Suppressor macrophage (primary cell): Measurements from ENCODE around the gene SDF4.

Experiments used
- DNase-seq, 4 experiments: peaks; one replicate each; pipeline ENCODE4 v3.0.0-alpha.2; 2020 to 2022
- total RNA-seq, 17 experiments: gene quantifications; one replicate each; lab custom pipeline; 2026; ENCODE audit warnings: mixed read lengths in 6 of 17, inconsistent platforms in 3 of 17; lab: John Stamatoyannopoulos, UW

Gene SDF4, protein sequence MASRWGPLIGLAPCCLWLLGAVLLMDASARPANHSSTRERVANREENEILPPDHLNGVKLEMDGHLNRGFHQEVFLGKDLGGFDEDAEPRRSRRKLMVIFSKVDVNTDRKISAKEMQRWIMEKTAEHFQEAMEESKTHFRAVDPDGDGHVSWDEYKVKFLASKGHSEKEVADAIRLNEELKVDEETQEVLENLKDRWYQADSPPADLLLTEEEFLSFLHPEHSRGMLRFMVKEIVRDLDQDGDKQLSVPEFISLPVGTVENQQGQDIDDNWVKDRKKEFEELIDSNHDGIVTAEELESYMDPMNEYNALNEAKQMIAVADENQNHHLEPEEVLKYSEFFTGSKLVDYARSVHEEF
- 117 to 276 (median 160) reads per million in 17 experiments for total RNA-seq

DNA sequence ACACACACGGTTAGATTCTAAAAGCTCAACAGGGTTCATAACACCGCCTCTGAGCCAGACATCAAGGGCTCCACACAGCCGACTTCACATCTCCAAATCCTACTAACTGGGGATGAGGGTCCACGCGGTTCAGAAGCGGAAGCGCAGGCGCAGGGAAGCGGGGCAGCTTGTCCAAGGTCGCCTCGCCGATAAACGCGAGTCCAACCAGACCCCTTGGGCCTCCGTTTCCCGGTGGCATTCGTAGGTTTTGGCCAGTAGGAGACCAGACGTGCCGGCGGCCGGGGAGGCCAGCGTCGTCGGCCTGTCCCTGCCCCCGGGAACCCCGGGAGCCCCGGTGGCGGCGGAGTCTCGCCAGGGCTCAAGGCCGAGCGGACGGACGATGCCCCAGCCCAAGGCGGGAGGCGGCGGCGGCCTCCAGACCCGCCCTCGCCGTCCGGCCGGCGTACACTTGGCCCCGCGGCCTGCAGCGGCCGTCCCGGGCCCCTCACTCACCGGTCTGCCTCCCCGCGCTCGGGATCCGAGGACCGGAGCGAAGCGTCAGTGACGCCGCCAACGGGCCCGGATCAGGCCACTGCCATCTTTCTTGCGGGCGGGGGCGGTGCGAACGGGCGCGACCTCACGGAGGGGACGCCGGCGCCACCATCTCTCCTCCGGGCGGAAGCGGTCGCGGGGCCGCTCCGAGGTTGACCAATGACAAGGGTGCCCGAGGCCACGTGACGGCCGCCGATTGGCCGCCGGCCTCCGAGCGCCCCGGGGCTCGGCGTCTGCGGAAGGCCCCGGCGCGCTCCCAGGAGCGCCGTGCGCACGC, at the start of gene SDF4:
TSS of gene SDF4 (minus strand) at position 602 of the 808 bp plus-strand sequence. CDS start 3,229 bp downstream, outside the sequence.
- DNase-seq: peak; percentile 98 to 99 (median 98)

DNA sequence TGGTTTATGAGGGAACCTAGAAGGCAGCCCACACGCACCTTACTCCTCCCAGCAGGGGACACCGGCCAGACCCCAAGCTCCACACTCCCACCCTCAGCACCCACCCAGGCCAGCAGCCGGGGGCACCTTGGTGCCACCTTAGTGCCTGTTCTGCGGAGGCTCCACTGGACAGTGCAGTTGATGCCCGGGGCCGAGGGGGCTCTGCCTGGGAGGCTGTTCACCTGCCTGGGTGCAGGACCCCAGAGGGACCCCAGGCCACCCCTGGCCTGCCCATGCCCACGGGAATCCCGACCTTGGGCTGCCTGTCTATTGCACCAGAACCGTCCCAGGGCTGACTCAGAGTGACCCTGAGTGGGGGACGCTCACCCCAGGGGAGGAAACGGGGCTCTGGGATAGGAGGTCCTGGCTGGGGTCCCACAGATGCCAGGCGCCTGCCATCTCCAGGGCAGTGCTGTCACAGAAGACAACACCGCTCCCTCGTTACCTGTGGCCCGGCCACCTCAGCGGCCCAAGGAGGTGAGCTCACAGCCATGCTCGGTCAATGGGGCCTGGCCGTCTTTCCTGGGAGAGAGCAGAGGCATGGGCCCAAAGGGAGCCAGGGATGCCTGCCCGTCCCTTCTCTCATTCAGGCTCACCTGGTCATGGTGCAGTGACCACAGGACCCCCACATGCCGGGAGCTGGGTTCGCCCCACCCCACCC, 49.1 kb upstream of the SDF4 start:
- DNase-seq: no peak

DNA sequence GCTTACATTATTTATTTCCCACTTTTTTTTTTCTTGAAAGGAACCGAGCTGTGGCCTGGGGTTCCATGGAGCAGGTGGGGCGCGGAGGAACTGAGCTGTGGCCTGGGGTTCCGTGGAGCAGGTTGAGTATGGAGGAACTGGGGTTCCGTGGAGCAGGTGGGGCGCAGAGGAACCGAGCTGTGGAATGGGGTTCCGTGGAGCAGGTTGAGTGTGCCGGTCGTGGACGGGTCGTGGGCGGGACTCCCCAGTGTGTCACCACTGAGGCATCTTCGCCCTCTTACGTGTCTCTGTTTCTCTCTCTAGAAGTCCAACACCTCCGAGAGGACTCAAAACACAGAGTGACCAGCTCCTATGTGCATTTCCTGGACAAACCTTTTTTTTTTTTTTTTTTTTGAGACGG, 47.2 kb upstream of the SDF4 start:
- no peak for DNase-seq

DNA sequence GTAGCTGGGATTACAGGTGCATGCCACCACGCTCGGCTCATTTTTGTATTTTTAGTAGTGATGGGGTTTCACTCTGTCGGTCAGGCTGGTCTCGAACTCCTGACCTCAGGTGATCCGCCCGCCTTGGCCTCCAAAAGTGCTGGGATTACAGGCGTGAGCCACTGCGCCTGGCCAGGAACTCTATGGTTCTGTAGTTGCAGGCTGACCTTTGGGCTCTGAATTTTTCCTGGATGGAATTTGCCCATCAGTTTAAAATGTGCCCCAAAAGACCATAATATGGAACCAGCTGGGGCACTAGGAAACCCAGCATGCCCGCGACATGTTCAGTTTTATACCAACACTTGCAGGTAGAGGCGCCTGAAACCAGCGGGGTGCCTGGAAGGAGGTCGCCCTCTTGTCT, 46.8 kb upstream of the SDF4 start:
- no peak for DNase-seq

DNA sequence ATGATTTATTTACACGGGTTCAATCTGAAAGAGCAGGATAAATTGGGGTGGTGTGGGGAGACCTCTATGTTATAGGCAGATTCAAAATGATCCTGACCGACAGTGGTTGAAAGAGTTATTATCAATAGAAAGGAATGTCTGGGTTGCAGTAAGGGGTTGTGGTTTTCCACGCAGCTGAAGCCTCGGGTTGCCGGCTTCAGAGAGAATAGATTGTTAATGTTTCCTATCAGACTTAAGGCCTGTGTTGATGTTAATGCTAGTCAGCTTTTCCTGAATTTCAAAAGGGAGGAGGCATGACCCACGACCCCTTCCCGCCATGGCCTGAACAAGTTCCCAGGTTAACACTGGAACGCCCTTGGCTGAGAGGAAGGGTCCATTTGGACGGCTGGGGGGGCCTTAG, 44.0 kb upstream of the SDF4 start:
- no peak for DNase-seq

DNA sequence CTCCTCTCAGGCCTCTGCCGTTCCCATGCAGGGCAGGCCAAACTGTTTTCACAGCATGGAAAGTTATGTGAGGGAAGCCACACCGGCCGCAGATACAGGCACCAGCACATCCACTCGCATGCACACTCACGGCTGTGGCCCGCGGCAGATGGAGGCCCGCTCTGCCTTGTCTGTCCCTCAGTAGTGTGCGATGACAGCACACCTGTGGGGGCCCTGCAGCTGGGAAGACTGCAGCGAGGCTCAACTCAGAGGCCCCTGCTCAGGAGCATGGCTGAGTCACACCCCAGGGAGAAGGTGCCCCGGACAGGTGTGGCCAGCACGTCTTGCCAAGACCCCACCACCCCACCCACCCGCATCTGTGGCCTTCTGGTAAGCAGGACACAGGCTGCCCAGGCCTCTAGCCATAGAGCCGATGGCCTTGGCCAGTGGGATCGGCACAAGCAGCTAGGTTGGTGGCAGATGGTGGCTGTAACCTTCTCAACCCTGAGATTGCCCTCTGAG, 43.2 kb upstream of the SDF4 start:
- no peak for DNase-seq

DNA sequence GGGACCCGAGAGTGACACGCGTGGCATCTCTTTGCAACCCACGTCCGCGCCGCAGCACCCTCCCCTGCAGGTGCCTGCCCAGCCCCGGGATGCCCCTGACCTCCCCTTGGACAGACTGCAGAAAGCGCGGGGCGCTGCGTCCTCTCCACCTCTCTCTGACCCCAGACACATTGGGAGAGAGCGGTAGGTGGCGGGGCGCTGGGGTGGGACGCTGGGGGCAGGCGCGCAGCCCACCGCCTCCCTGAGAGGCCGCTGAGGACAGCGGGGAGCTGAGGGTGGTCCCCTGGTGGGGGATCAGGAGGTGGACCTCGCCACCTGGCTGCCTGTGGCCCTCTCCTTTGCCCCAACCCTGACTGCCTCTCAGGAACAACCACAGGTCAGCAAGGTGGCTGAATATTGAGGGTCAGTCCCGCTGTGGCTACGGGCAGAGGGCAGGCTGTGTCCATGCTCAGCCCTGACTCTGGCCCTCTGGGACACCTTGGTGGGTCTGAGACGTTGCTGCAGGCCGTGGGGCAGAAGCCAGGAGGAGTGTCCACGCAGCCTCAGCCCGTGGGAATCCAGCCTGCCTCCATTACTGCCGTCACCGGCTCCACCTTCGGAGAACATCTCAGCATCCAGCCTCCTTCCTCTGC, 42.6 kb upstream of the SDF4 start:
- no peak for DNase-seq

DNA sequence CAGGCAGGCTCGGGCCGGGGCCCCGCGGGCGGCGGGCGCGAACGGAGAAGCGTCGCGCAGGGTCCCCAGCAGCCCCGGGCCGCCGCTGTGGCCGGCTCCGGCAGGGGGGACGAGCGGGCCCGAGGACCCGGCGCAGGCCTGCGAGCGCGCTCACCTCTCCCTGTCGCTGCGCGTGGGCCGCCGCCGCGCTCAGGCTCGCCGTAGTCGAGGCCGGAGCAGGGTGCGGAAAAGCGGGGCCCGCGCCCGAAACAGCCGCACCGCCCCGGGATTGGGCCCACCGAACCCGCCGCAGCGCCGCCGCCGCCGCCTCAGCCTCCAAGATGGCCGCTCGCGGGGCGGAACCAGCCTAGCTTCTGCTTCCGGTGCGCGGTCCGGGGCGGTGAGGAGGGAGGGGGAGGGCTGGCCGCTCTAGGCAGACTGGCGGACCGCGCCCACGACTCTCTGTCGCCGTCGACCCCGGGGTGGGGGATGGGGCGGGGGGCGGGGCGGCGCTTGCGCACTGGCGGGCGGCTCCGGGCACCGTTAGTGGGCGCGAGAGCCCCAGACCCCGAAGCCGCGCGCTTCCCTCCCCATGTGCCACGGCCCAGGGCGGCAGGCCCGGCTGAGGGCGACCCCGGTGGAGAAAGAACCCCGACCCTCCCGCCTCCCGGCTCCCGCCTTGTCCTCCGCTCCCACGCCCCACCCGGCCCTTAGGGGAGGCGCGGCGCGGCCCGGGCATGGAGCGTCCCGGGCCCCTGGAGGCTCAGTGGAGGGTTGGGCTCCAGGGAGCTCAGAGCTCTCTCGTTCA, 41.9 kb upstream of the SDF4 start, which contains the start of gene UBE2J2:
TSS of gene UBE2J2 (minus strand) at position 343 of the 787 bp plus-strand sequence. CDS start 5,862 bp downstream, outside the sequence.
- peak; percentile 92 to 97 (median 95) for DNase-seq

DNA sequence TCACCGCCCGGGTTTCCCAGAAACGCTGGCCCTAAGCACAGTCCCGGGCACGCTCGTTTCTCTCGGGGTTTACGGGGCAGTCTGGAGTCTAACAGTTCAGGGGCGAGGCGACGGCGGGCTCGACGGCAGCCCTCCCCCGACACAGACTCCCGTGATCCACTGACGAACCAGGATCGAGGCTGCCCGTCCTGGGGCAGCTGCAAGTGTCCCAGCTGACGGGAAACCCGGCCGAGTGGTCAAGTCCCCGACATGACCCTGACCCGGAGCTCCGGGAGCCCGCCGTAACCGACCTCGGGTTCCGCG, 41.4 kb upstream of the SDF4 start:
- DNase-seq: peak; percentile 13 to 59 (median 40)

DNA sequence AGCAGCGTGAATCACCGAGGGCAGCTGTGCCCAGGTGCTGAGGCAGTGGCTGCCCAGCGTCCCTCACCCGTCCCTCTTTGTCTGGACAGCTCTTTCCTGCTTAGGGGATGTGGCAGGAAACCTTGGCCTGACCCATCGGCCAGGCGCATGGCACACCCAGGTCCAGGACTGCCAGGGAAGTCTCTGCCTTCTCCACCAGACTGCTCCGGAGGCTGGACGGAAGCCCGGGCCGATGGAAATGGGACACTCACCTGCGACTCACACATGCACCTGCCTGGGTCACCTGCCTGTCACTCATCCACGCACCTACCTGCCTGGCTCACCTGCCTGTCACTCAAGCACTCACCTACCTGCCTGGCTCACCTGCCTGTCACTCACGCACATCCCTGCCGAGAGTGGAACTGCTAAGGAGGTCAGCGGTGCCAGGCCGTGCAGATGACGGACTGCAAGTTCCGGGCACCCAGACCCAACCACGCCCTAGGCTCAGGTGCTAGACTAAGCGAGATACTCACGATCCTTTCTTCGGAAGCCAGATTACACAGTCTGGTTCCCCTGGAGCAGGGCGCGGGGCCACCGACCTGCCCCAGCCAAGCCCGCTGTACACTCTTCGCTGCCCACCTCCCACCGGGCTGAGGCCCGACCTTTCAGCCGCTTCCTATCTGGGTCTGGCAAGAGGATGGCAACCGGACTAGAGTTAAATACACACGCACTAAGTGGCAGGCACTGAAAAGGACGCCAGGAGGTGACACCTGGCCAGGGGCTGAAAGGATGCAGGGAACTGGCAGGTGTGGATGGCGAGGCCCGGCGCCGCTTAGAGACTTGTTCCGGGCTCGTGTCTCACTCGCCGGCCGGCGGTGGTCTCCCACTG, 40.8 kb upstream of the SDF4 start:
- DNase-seq: peak in 1 of 4 experiments; percentile 4

DNA sequence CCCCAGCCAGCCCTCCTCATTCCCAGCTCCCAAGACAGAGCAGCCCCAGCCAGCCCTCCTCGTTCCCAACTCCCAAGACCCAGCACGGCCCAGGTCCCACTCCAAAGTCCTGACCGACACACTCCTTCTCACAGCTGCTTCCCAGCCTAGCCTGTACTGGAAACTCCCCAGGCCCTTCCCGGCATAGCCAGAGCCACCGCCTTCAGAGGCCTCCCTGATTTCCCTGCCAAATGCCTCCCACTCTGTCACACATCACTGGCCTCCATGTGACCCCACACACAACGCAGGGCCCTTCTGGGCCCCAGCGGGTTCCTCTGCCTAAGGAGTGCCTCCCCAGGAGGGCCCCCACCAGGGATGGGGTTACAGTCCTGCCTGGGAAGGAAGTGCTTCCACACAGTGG, 39.0 kb upstream of the SDF4 start:
- DNase-seq: no peak

DNA sequence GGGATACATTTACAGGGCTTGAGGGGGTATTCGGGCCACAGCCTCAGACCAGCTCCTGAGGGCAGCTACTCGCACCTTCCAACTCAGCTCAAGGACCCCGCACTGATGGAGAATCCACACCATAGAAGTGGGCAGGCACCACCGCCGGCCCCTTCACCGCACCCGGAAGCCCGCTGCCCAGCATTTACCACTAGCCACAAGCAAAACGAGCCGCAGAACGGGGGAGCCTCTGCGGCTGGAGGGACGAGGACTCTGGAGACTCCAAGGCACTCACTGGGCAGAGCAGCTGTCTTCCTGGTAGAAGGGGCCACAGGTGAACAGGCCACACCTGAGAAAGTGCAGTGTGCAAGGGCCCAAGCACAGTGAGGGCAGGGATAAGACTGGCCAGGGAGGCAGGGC, 36.5 kb upstream of the SDF4 start:
- no peak for DNase-seq

DNA sequence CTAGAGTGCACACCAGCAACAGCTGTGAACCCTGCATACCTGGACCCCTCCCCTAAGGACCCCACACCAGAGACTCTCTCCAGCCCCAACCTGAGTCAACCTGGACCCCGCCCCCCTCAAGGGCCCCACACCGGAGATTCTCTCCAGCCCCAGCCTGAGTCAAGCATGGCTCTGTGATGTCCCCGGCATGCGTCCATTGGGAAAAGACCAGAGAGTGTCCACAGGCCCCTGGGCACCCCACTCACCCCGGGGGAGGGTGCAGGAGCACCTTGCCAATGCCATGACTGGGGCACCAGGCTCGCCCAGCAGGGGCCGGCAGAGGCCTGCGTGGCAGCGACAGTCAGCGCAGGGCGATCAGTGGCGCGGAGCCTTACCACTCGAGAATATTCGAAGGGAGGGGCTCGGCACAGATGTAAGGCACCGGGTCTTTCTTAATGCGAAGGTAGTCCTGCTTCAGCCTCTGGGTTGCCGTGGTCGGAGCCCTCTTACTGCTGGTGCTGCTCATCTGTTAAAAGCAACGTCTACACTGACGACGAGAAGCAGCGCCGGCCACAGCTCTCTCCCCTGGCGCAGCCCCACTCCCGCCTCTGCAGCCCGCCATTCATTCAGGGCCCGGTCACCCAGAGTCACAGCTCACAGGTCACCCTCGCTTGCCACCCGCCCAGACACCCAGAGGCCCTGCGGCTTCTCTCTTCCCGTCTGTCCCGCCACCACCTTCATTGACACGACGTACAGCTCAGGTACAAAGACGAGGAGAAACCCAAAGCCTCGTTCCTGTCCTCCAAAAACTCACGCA, 35.9 kb upstream of the SDF4 start:
- DNase-seq: no peak

DNA sequence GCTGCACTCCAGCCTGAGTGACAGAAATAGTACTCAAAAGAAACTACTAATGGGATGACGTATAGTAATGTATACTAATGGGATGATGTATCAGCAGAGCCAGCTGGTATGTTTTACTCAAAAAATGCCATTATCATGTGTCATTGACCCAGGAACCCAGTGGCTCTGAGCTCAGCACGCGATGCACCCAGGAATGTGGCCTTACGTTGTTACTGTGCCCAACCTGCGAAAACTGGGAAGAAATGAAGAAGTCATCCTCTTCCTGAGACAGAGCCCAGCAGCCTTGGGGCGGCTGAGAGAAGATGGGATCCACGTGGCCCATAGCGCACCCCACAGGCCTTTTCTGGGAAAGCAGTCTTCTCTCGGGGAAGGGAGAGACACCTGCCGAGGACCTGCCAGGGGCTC, 33.1 kb upstream of the SDF4 start:
- peak in 2 of 4 experiments; percentile 15 to 37 for DNase-seq

DNA sequence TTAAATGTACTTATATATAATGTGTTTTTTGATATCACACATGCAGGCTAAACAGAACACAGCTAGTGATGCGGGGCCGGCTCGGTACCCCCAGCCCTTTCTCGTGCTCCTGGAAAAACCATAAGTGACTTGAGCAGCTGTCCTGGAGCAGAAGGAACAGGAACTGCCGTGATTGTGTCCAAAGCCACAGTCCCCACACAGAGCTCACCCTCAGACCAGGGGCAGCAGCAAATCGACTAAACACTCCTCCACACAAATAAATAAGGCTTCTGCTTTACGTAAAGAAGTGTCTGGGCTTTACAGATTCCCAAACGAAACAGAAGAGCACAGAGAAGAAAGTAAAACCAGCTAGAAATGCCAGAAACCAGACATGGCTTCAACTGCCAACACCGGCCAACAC, 32.2 kb upstream of the SDF4 start:
- DNase-seq: no peak

DNA sequence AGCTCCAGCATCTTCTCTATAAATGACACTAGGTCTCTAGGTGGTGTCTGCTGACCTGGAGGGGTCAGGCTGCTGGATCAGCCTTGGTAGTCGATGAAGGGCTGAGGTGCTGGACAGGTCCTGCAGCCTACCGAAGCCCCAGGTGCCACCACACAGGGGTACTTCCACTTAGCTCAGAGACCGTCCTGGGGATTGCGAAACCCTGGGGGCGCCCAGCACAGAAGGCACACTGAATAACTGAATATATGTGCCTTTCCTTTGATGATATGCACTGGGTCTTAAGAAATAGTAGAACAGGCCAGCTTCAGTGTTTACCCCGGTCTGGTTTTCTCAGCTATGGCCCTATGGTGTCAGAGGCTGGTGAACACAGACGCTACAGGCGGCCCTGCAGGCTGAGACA, 31.0 kb upstream of the SDF4 start:
- DNase-seq: no peak

DNA sequence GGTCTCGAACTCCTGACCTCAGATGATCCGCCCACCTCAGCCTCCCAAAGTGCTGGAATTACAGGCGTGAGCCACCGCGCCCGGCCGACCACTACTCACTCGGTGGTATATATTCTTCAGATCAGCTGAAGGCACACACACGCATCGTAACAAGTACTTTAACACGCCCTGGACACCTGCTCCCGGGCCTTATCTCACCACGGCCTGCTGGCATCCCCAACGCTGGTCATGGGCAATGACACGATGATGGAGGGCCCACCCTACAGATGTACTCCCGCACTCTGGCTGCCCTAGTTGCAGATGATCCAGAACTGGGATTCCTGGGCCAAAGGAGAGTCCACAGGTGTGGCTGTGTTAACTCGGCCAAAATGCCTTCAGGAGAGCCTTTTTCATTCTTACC, 30.3 kb upstream of the SDF4 start:
- no peak for DNase-seq

DNA sequence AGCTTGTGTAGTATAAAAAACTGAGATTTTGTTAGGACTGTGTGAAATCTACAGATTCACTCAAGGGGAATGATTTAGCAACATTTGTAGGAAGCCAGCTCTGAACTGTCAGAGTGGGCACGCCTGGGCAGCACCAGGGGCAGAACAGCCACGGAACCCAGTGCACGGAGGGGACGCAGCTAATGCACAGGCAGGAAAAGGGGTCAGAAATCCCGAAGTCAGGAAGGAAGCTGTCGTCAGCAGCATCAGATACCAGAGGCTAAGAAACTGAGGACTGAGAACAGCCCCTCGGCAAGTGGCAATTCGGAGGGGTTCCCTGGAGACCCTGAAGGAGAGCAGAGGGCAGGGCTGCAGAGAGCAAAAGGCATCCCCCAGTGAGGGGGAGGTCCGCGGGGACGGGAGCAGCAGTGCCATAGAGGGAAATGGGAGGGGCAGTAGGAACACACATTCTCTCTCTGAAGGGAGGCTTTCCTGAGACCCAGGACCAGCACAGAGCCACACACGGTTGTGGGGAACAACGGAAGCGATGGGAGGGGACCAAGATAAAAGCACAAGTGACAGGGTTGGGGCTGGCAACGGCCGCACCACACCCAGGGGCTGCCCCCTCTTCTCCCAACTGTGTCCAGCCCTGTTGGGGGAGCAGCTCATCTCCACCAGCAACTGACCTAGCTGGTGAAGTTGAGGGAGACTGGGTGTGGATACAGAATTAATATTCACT, 29.2 kb upstream of the SDF4 start:
- DNase-seq: no peak

DNA sequence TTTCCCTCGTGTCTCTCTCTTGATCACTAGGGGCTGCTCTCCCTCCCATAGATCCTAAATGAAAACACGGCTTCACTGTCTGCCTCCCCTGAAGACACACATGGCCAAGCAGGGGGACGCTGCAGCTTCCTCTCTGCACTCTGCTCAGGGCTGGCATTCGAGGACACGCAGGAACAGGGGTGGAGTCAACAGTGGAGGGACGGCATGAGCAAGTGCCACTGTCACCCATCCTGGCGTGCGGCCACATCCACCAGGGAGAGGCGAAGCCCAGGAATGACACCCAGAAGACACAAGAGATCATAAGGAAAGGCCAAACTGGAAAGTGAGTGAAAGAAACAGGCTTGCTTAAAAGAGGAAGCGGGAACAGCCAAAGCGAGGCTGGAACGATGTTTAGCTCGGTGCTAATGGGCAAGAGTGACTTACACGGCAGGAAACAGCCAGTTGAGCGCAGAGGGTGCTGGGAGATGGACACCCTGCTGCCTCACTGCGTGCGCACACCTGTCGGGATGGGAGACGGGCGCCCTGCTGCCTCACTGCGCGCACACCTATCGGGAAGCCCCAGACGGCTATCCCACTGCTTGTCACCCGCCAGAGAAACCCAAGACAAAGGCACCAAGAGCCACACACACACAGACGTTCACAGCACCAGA, 28.3 kb upstream of the SDF4 start:
- DNase-seq: peak; percentile 44 to 58 (median 54)
